ENCODE data around the gene CPEB4. TPM values are rescaled to one million over a fixed set of nuclear protein-coding genes. Genes with fewer than 3 reads are reported as not detected.

CPEB4 gene
- total RNA-seq, 1 donor from 2014 or later: 12.5 TPM

GRCh38 chr5:173988554-173989431 is 100.6 kb downstream of the CPEB4 start, which contains the start of gene C5orf47:
C5orf47 (plus strand) TSS chr5:173989170; CDS start chr5:173989264, 94 bp downstream.
- no peak for TF ChIP-seq EZH2phosphoT487 (IDR thresholded peaks at IDR 0.05)
- TF ChIP-seq EZH2 (IDR thresholded peaks at IDR 0.05): no peak
- Histone ChIP-seq H3K4me3 (no peak within 1 kb of the TSS), H3F3A (ENCODE audit: low read depth) (no peaks in the 10 kb centered on the region), H3K4me2 (no peak within 1 kb of the TSS), H3K79me2 (ENCODE audit: low read depth) (no peaks in the 10 kb centered on the region), H3K27me3 (no peaks in the 10 kb centered on the region), H3K36me3 (no peaks in the 10 kb centered on the region), H3K9me3 (ENCODE audit: low read depth) (no peaks in the 10 kb centered on the region), H3K27ac (no peak within 1 kb of the TSS), H3K9ac (no peak within 1 kb of the TSS), H4K20me1 (ENCODE audit: low read depth) (no peaks in the 10 kb centered on the region), H2AFZ (replicated peaks) (no peak within 1 kb of the TSS), H3K4me1 (no peaks in the 10 kb centered on the region)
- Mint-ChIP-seq H3K4me1 (no peaks in the 10 kb centered on the region), H3K36me3 (no peaks in the 10 kb centered on the region), H3K4me3 (no peak within 1 kb of the TSS), H3K27me3 (ENCODE audit: insufficient read depth, low read depth) (no peaks in the 10 kb centered on the region), H3K9me3 (peaks cover 3% of the 10 kb centered on the region), H3K27ac (no peak within 1 kb of the TSS)
- no peak for DNase-seq (ENCODE audit: low spot score)

- Mint-ChIP-seq H3K36me3 (no peaks in the 10 kb centered on the region), H3K4me1 (no peaks in the 10 kb centered on the region), H3K4me3 (no peak overlapping the region), H3K27ac (no peak overlapping the region), H3K27me3 (ENCODE audit: insufficient read depth, low read depth) (no peaks in the 10 kb centered on the region), H3K9me3 (peaks cover 3% of the 10 kb centered on the region)
- Histone ChIP-seq H3K27me3 (no peaks in the 10 kb centered on the region), H3K27ac (no peak overlapping the region), H3K9ac (no peak overlapping the region), H3K4me3 (no peak overlapping the region), H4K20me1 (ENCODE audit: low read depth) (no peaks in the 10 kb centered on the region), H3K4me2 (no peak overlapping the region), H3K79me2 (ENCODE audit: low read depth) (no peaks in the 10 kb centered on the region), H2AFZ (replicated peaks) (no peak overlapping the region), H3K4me1 (no peaks in the 10 kb centered on the region), H3K9me3 (ENCODE audit: low read depth) (no peaks in the 10 kb centered on the region), H3F3A (ENCODE audit: low read depth) (no peaks in the 10 kb centered on the region), H3K36me3 (no peaks in the 10 kb centered on the region)
- no peak for DNase-seq (ENCODE audit: low spot score)
- TF ChIP-seq EZH2phosphoT487 (IDR thresholded peaks at IDR 0.05): no peak
- no peak for TF ChIP-seq EZH2 (IDR thresholded peaks at IDR 0.05)
- no peak for TF ChIP-seq CTCF (IDR thresholded peaks at IDR 0.05)
Measured at GRCh38 chr5:173989432-173990082, 101.4 kb downstream of the CPEB4 start.

GRCh38 chr5:173997331-173997730 is 109.2 kb downstream of the CPEB4 start:
- no peak overlapping the region for H3K9ac ChIP-seq
- H3K4me3 ChIP-seq: no peak overlapping the region
- H3K4me1 ChIP-seq: no peaks in the 10 kb centered on the region
- DNase-seq (ENCODE audit: low spot score): no peak
- no peaks in the 10 kb centered on the region for H3K36me3 ChIP-seq
- H4K20me1 ChIP-seq (ENCODE audit: low read depth): no peaks in the 10 kb centered on the region
- H3K27me3 Mint-ChIP-seq (ENCODE audit: insufficient read depth, low read depth): no peaks in the 10 kb centered on the region
- no peaks in the 10 kb centered on the region for H3K4me1 Mint-ChIP-seq
- H3K27ac ChIP-seq: no peak overlapping the region
- H3K27ac Mint-ChIP-seq: no peak overlapping the region
- TF ChIP-seq EZH2phosphoT487 (IDR thresholded peaks at IDR 0.05) (no peak), CTCF (IDR thresholded peaks at IDR 0.05) (no peak), EZH2 (IDR thresholded peaks at IDR 0.05) (no peak)
- H3K4me3 Mint-ChIP-seq: no peak overlapping the region
- no peaks in the 10 kb centered on the region for H3K79me2 ChIP-seq (ENCODE audit: low read depth)
- H3K9me3 Mint-ChIP-seq: no peaks in the 10 kb centered on the region
- no peaks in the 10 kb centered on the region for H3K9me3 ChIP-seq (ENCODE audit: low read depth)
- H3K36me3 Mint-ChIP-seq: no peaks in the 10 kb centered on the region
- no peaks in the 10 kb centered on the region for H3F3A ChIP-seq (ENCODE audit: low read depth)
- H3K27me3 ChIP-seq: no peaks in the 10 kb centered on the region
- no peak overlapping the region for H3K4me2 ChIP-seq
- H2AFZ ChIP-seq (replicated peaks): no peak overlapping the region
